Measurements from ENCODE around the gene SOX6. TPM values are rescaled to one million over a fixed set of nuclear protein-coding genes. Genes with fewer than 3 reads are reported as not detected.

The SOX6 gene
- total and polyA plus RNA-seq, 12 donors = 0.71 to 13.9 (median 6.7) TPM

DNA sequence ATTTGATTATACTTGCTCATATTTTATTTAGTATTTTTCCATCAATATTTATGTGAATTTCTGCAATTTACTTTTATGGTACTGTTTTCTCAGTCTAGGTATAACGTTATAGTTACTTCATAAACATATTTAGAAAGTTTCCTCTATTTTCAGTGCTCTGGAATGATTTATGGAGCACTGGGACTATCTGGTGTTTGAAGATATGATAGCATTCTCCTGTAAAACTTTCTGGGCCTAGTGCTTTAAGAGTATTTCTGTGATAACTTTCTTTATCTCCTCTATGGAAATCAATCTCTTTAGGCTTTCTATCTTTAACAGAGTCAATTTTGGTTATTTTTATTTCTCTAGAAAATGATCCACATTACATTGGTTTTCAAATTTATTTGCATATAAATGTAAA is 85.1 kb downstream of the SOX6 start:
- Histone ChIP-seq H3K36me3 (replicated peaks in 1 of 2) (no peaks in the 10 kb centered on the region), H3K27me3 (no peaks in the 10 kb centered on the region), H3K27ac (no peak overlapping the region), H3K4me1 (replicated peaks in 1 of 2) (no peaks in the 10 kb centered on the region), H3K4me3 (no peak overlapping the region), H3K9me3 (replicated peaks in 1 of 3) (peaks cover 0 to 5% (median 0%) of the 10 kb centered on the region in 3 donors)
- 50 to 83% (median 68%) methylated on average over 1 of the region's 1 CpG for WGBS, 4 donors
- TF ChIP-seq, protein P1, sequence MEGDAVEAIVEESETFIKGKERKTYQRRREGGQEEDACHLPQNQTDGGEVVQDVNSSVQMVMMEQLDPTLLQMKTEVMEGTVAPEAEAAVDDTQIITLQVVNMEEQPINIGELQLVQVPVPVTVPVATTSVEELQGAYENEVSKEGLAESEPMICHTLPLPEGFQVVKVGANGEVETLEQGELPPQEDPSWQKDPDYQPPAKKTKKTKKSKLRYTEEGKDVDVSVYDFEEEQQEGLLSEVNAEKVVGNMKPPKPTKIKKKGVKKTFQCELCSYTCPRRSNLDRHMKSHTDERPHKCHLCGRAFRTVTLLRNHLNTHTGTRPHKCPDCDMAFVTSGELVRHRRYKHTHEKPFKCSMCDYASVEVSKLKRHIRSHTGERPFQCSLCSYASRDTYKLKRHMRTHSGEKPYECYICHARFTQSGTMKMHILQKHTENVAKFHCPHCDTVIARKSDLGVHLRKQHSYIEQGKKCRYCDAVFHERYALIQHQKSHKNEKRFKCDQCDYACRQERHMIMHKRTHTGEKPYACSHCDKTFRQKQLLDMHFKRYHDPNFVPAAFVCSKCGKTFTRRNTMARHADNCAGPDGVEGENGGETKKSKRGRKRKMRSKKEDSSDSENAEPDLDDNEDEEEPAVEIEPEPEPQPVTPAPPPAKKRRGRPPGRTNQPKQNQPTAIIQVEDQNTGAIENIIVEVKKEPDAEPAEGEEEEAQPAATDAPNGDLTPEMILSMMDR (IDR thresholded peaks at IDR 0.05) = no peak
- no peak for TF ChIP-seq POLR2A (IDR thresholded peaks at IDR 0.05)
- intact Hi-C loops (cut with DNase I) = no loop called here
- DNase-seq = no peak

DNA sequence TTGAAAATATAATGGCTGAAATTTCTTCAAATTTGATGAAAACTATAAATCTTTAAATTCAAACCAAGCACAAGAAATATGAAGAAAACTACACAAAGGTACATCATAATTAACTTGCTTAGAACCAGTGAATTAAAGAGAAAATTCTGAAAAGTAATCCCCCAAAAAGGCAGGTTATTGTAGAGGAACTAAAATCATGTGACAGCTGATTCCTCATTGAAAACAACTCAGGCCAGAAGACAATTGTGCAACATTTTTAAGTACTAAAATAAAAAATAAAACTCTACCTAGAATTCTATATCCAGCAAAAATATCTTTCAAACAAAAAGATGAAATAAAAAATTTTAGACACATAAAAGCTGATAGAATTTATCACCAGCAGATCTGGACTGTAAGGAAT is 90.3 kb downstream of the SOX6 start:
- Histone ChIP-seq H3K4me3 (no peak overlapping the region), H3K27me3 (no peaks in the 10 kb centered on the region), H3K4me1 (replicated peaks in 1 of 2) (no peaks in the 10 kb centered on the region), H3K9me3 (replicated peaks in 1 of 3) (no peaks in the 10 kb centered on the region), H3K27ac (no peak overlapping the region), H3K36me3 (replicated peaks in 1 of 2) (no peaks in the 10 kb centered on the region)
- no peak for DNase-seq
- intact Hi-C loops (cut with DNase I) = no loop called here
- no peak for TF ChIP-seq POLR2A (IDR thresholded peaks at IDR 0.05)
- TF ChIP-seq, protein P1 (IDR thresholded peaks at IDR 0.05) = no peak

DNA sequence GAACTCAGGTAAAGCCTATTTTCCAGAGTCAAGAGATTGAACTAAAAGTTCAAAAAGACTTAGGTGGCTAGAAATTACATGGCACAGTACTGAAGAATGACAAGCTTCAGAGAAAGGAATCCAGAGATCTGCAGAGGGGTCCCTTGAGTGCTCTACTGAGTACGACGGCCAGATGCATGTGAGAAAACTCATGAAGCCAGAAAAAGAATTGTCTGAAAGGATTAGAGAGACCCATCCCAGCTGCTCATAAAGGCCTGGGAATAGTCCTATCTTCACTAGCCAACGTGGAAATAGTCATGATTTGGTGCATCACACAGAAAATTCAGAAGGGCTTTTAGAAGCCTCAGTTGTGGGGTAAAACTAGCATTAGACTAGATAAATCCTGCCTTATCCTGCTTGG is 91.3 kb downstream of the SOX6 start:
- H3K36me3 ChIP-seq (replicated peaks in 1 of 2) = no peaks in the 10 kb centered on the region
- 78 to 94% (median 82%) methylated on average over 3 of the region's 3 CpGs for whole genome bisulfite sequencing, 4 donors

DNA sequence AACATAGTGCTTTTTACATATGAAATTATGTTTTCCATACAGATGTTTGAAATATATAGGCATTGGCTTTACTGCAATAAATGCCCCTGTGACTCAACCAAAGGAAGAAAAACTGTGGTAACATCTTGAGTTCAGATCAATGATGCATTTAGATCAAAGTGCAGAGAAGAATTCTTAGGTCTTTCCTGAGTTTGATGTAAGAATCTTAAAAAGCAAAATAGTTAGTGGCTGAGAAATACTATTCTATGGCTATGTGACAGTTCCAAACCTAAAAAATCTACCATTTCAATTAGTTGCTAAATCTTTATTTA is 93.7 kb downstream of the SOX6 start:
- H3K4me1 ChIP-seq (replicated peaks in 1 of 2) = no peaks in the 10 kb centered on the region
- no peaks in the 10 kb centered on the region for H3K27me3 ChIP-seq
- TF ChIP-seq POLR2A (IDR thresholded peaks at IDR 0.05) = no peak
- TF ChIP-seq, protein P1 (IDR thresholded peaks at IDR 0.05) = no peak
- H3K36me3 ChIP-seq (replicated peaks in 1 of 2) = no peaks in the 10 kb centered on the region
- no peaks in the 10 kb centered on the region for H3K9me3 ChIP-seq (replicated peaks in 1 of 3)
- no peak for DNase-seq
- intact Hi-C loops (cut with DNase I) = no loop called here
- no peak overlapping the region for H3K27ac ChIP-seq
- H3K4me3 ChIP-seq = no peak overlapping the region

More for the DNA sequence above, 91.3 kb downstream of the SOX6 start:
- intact Hi-C loops (cut with DNase I) = no loop called here
- Histone ChIP-seq H3K27me3 (no peaks in the 10 kb centered on the region), H3K27ac (no peak overlapping the region), H3K4me3 (no peak overlapping the region), H3K4me1 (replicated peaks in 1 of 2) (no peaks in the 10 kb centered on the region), H3K9me3 (replicated peaks in 1 of 3) (no peaks in the 10 kb centered on the region)
- TF ChIP-seq, protein P1 (IDR thresholded peaks at IDR 0.05) = no peak
- TF ChIP-seq POLR2A (IDR thresholded peaks at IDR 0.05) = no peak
- DNase-seq = no peak
